ENCODE results near the gene KCNK1.

DNA sequence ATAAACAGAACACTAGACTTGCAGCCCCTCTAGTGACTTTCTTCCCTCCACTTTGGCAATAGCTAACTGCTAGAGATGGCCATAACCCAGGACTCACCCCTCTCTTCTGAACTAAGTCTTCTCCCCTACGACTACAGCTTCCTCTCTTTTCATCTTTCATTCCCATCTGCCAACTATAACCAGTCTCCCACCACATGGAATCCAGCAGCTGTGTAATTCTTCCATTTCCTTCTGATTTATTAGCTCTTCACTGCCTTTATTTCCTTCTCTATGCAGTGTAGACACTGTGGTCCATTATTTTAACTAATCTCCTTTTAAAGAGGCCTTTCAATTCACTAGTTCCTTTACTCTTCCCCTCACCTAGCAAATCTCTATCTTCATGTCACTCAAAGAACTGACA is 13.4 kb upstream of the KCNK1 start:
- no peak for TF ChIP-seq CTCF (conservative IDR thresholded peaks at IDR 0.05)
- TF ChIP-seq EZH2 (IDR thresholded peaks at IDR 0.05; ENCODE audit: low read depth) = no peak
